ENCODE data around the gene FAM3D.

The FAM3D gene

GRCh38 chr3:58606693-58607092, 59.9 kb downstream of the FAM3D start:
- H3K27ac ChIP-seq, result no peak overlapping the region
- TF ChIP-seq ZFX (IDR thresholded peaks at IDR 0.05) (no peak), CTCF (conservative IDR thresholded peaks at IDR 0.05) (no peak)

GRCh38 chr3:58604031-58604430, 62.5 kb downstream of the FAM3D start:
- no peak overlapping the region for H3K27ac ChIP-seq
- TF ChIP-seq CTCF (conservative IDR thresholded peaks at IDR 0.05), result no peak
- no peak for TF ChIP-seq ZFX (IDR thresholded peaks at IDR 0.05)

DNA sequence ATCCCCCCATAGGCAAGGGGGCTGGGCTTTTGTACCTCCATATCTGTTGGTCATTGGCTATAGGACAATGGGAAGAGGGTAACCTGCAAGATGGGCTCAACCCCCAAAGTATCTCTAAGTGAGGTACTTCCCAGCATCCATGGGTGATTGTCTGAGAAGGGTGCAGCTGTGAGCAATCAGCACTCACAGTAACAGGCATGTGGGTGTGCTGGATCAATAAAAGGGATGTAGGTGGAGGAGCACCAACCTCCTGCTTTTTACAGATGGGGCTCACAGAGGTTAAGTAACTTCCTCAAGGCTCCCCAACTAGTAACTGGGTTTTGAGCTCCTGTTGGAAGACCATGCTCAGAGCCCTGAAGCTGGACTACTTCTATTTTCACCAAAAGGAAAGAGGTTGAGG, 63.0 kb downstream of the FAM3D start:
- no peak overlapping the region for H3K27ac ChIP-seq
- TF ChIP-seq ZFX (IDR thresholded peaks at IDR 0.05) (no peak), CTCF (conservative IDR thresholded peaks at IDR 0.05) (no peak)

DNA sequence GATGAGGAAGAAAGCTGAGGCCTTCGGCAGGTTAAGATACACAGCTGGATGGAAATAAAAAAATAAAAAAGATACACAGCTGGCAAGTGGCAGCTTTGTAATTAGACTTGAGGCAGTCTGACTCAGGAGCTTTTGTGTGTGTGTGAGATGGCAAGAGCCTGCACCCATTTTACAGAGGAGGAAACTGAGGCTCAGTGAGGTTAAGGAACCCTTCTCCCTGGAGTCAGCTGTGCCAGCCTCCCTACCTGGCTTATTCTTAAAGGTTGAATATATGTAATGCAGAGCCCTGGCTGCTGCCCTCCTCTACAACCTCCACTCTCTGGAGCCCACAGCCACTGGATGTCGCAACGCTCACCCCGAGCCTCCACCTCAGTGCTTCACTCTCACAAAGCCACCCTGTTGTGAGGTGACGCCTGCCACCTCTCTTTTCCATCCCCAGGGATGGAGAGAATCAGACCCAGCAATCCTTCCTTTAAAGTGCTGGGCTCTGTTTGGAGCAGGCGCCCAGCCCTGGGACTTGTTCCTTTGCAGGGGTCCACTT, 68.7 kb downstream of the FAM3D start:
- no peak overlapping the region for H3K27ac ChIP-seq
- TF ChIP-seq CTCF (conservative IDR thresholded peaks at IDR 0.05) (no peak), ZFX (IDR thresholded peaks at IDR 0.05) (no peak)

DNA sequence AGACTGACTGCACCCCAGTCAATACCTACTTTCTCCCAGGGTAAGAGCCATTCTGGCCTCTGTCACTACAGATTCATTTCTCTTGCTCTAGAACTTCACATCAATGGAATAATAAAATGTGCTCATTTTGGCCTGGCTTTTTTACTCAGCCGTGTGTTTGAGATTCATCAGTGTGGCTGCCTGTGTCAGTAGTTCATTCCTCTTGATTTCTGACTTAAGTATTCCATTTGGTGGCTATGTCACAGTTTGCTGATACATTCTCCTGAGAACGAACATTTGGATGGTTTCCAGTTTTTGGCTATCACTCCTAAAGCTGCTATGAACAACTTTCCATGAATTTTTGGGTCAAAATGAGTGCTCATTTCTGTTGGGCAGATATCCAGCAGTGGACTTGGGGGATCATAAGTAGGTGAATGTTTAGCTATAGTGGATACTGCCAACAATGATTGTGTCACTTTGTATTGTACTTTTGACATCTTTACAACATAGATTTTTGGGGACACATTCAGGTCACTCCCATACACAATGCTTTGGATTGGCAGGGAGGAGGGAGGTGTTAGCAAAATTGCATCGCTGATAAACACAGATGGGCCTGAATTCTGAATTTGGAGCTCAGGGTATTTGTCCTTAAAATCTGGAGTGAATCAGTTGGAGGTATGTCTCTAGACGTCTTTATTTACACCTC, 69.6 kb downstream of the FAM3D start:
- no peak for TF ChIP-seq CTCF (conservative IDR thresholded peaks at IDR 0.05)
- TF ChIP-seq ZFX (IDR thresholded peaks at IDR 0.05), result no peak

DNA sequence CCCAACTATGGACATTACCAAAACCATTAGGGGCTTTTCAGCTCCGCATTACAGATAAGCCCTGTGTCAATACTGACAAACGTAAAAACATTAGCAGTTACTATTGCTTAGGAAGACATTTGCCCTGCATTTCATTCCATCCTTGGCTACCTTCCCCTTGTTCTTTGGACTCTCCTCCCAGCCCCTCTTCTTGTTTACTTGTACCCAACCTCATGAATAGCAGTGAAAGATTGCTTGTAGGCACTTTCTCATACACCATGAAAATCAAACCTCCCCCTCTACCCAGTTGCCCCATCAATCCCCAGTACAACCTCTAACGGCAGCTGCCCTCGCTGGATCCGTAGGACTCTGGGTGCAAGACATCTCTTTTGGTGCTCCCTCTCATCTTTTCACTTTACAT, 72.5 kb downstream of the FAM3D start:
- TF ChIP-seq CTCF (conservative IDR thresholded peaks at IDR 0.05), result no peak
- no peak overlapping the region for H3K27ac ChIP-seq

More for the DNA sequence above, 69.6 kb downstream of the FAM3D start:
- H3K27ac ChIP-seq, result no peak overlapping the region

DNA sequence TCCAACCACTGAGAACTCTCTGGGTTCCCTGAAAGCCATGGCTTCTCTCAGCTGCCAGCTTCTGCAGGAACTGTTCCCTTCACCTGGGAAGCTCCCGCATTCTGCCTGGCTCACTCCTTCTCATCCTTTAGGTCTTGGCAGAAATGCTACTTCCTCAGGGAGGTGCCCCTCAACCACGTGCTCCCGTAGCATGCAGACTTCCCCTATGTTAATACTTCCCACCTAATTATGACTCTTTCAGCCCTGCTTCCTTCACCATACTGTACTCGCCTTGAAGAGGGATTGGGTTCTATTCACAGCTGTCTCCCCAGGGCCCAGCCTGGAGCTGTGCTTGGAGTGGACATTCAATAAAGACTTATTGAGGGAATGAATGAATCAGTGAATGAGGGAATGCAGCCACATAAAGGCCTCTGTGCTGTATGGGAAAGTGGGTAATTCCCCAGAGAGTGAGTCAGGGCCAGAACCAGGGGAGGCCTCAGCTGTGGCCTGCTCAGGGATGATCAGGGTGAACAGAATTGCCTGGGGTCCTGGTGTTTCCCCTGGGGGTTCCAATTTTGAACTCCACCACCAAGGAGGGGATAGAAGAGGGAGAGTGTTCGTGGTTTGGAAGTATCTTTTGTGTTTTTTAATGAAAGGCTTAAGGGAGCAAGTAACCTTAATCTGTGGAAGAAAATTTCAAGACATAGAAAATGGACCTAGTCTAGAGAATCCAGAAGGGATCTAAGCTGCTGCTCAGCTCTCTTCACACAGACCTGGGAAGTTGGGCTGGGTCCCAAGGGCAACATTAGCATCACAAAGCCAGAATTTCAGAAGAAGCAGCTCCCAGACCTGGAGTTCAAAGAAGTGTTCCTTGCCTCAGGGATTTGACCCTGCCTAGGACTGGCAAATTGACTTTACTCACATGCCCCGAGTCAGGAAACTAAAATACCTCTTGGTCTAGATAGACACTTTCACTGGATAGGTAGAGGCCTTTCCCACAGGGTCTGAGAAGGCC, 74.8 kb downstream of the FAM3D start:
- no peak overlapping the region for H3K27ac ChIP-seq
- TF ChIP-seq ZFX (IDR thresholded peaks at IDR 0.05) (no peak), CTCF (conservative IDR thresholded peaks at IDR 0.05) (no peak)
